Liver (tissue), 9 donors: ENCODE measurements around the gene ZBTB7B. TPM values are rescaled to one million over a fixed set of nuclear protein-coding genes. Genes with fewer than 3 reads are reported as not detected.

Source experiments
- DNase-seq: peaks from one replicate; pipeline ENCODE4 v3.0.0-alpha.2; 2017; ENCODE audit warnings: low spot score
- H3K27ac ChIP-seq, 2 donors: one replicate each; pipeline ENCODE4 v1.7.0; 2013; ENCODE audit warnings: inconsistent platforms in 2 of 2, low read length in 2 of 2, control low read depth in 1 of 2, low read depth in 1 of 2, mild to moderate bottlenecking in 1 of 2
- H3K27me3 ChIP-seq, 4 donors: one replicate each; pipeline versions ENCODE4 v1.6.1 to v1.7.0; 2013; ENCODE audit warnings: low read length in 3 of 4, inconsistent platforms in 1 of 4, mild to moderate bottlenecking in 1 of 4, moderate library complexity in 1 of 4; ENCODE audit not compliant: control insufficient read depth in 4 of 4, insufficient read depth in 4 of 4
- H3K36me3 ChIP-seq, 4 donors: one replicate each; pipeline versions ENCODE4 v1.6.1 to v1.7.0; 2013; ENCODE audit warnings: low read length in 3 of 4, mild to moderate bottlenecking in 3 of 4, low read depth in 1 of 4, moderate library complexity in 1 of 4; ENCODE audit not compliant: control insufficient read depth in 4 of 4, insufficient read depth in 3 of 4
- H3K4me1 ChIP-seq, 4 donors: one replicate each; pipeline versions ENCODE4 v1.6.1 to v1.7.0; 2013; ENCODE audit warnings: low read length in 3 of 4, mild to moderate bottlenecking in 3 of 4, moderate library complexity in 1 of 4; ENCODE audit not compliant: control insufficient read depth in 4 of 4, insufficient read depth in 4 of 4
- H3K4me3 ChIP-seq, 3 donors: one replicate each; pipeline versions ENCODE4 v1.6.1 to v1.7.0; 2013; ENCODE audit warnings: low read length in 3 of 3, control low read depth in 1 of 3, low read depth in 1 of 3, mild to moderate bottlenecking in 1 of 3
- H3K9ac ChIP-seq, 2 donors: one replicate each; pipeline ENCODE4 v1.7.0; 2013; ENCODE audit warnings: low read length in 2 of 2, mild to moderate bottlenecking in 2 of 2, moderate library complexity in 2 of 2, control low read depth in 1 of 2, low read depth in 1 of 2
- H3K9me3 ChIP-seq, 4 donors: one replicate each; pipeline versions ENCODE4 v1.6.1 to v1.7.0; 2013; ENCODE audit warnings: low read length in 3 of 4; ENCODE audit not compliant: control insufficient read depth in 4 of 4
- EGR1 ChIP-seq, 2 donors: IDR thresholded peaks; 2 replicates each; pipeline ENCODE4 v1.6.1; 2016 to 2018; ENCODE audit warnings: antibody characterized with exemption in 2 of 2, low read depth in 2 of 2
- FOXA1 ChIP-seq: IDR thresholded peaks from 2 replicates; pipeline ENCODE4 v1.6.1; 2016; ENCODE audit warnings: antibody characterized with exemption
- FOXA2 ChIP-seq: IDR thresholded peaks from 2 replicates; pipeline ENCODE4 v1.6.1; 2016; ENCODE audit warnings: antibody characterized with exemption
- GABPA ChIP-seq, 2 donors: IDR thresholded peaks in 1 of 2; conservative IDR thresholded peaks in 1 of 2; 2 replicates each; pipeline ENCODE4 v1.6.1; 2016; ENCODE audit warnings: antibody characterized with exemption in 2 of 2, mild to moderate bottlenecking in 1 of 2, moderate library complexity in 1 of 2
- HNF4A ChIP-seq, 2 donors: conservative IDR thresholded peaks; 2 replicates each; pipeline ENCODE4 v1.6.1; 2016; ENCODE audit warnings: antibody characterized with exemption in 2 of 2, mild to moderate bottlenecking in 2 of 2
- HNF4G ChIP-seq: IDR thresholded peaks from 2 replicates; pipeline ENCODE4 v1.6.1; 2016; ENCODE audit warnings: antibody characterized with exemption
- JUND ChIP-seq, 2 donors: IDR thresholded peaks; 2 replicates each; pipeline ENCODE4 v1.6.1; 2016; ENCODE audit warnings: antibody characterized with exemption in 2 of 2
- NR2F2 ChIP-seq: IDR thresholded peaks from 2 replicates; pipeline ENCODE4 v1.6.1; 2016; ENCODE audit warnings: antibody characterized with exemption
- RAD21 ChIP-seq, 2 donors: IDR thresholded peaks; 2 replicates each; pipeline ENCODE4 v1.6.1; 2016; ENCODE audit warnings: antibody characterized with exemption in 2 of 2, mild to moderate bottlenecking in 2 of 2
- RXRA ChIP-seq, 2 donors: IDR thresholded peaks; 2 replicates each; pipeline ENCODE4 v1.6.1; 2017 to 2018; ENCODE audit warnings: antibody characterized with exemption in 2 of 2, mild to moderate bottlenecking in 1 of 2
- SP1 ChIP-seq: IDR thresholded peaks from 2 replicates; pipeline ENCODE4 v1.6.1; 2018; ENCODE audit warnings: antibody characterized with exemption, mild to moderate bottlenecking
- TAF1 ChIP-seq: conservative IDR thresholded peaks from 2 replicates; pipeline ENCODE4 v1.6.1; 2016; ENCODE audit warnings: antibody characterized with exemption, mild to moderate bottlenecking
- YY1 ChIP-seq: IDR thresholded peaks from 2 replicates; pipeline ENCODE4 v1.6.1; 2016; ENCODE audit warnings: antibody characterized with exemption, mild to moderate bottlenecking
- WGBS: extraction: QIAGEN DNeasy Blood & Tissue Kit; methylation state at CpG from one replicate; pipeline ENCODE4 v1.1.7; 2013; 5-methylcytosine and 5-hydroxymethylcytosine counted together
- polyA plus RNA-seq, 2 donors: library from polyadenylated mRNA; stranded (reverse) in 1 of 2; unstranded in 1 of 2; fragments of 200-250 nt in 1 of 2; fragments of >200 nt in 1 of 2; fragmentation: Nextera tagmentation in 1 of 2; extraction: Ambion mirVana in 1 of 2; gene quantifications; one replicate each; pipeline versions ENCODE4 v1.2.1 to v1.2.3, GENCODE V29; 2013 to 2015
- total RNA-seq, 2 donors: library from RNA; depleted of rRNA; stranded (reverse); fragments of >200 nt; gene quantifications; one replicate each; pipeline ENCODE4 v1.2.3, GENCODE V29; 2014
- TF ChIP-seq, protein P1 (sequence below): IDR thresholded peaks from 2 replicates; pipeline ENCODE4 v1.6.1; 2016; ENCODE audit warnings: antibody characterized with exemption
- TF ChIP-seq, protein P2 (sequence below): IDR thresholded peaks from 2 replicates; pipeline ENCODE4 v1.6.1; 2016; ENCODE audit warnings: antibody characterized with exemption, mild to moderate bottlenecking
- TF ChIP-seq, protein P3 (sequence below): IDR thresholded peaks from 2 replicates; pipeline ENCODE4 v1.6.1; 2016; ENCODE audit warnings: antibody characterized with exemption
- TF ChIP-seq, protein P4 (sequence below): IDR thresholded peaks from 2 replicates; pipeline ENCODE4 v1.6.1; 2016; ENCODE audit warnings: antibody characterized with exemption
- TF ChIP-seq, protein P5 (sequence below): fragments of 150-350 bp; IDR thresholded peaks from 2 replicates; pipeline ENCODE4 v1.5.1; 2017; ENCODE audit warnings: improper control_type of control experiment, low read depth, low read length; ENCODE audit not compliant: missing input control
- donor health status: healthy.
- donor health status: healthy.
- donor health status: healthy.
- donor health status: healthy.
- donor health status: healthy.

ZBTB7B gene
- total and polyA plus RNA-seq, 4 donors: 7.0 to 50.2 (median 21.1) TPM

DNA sequence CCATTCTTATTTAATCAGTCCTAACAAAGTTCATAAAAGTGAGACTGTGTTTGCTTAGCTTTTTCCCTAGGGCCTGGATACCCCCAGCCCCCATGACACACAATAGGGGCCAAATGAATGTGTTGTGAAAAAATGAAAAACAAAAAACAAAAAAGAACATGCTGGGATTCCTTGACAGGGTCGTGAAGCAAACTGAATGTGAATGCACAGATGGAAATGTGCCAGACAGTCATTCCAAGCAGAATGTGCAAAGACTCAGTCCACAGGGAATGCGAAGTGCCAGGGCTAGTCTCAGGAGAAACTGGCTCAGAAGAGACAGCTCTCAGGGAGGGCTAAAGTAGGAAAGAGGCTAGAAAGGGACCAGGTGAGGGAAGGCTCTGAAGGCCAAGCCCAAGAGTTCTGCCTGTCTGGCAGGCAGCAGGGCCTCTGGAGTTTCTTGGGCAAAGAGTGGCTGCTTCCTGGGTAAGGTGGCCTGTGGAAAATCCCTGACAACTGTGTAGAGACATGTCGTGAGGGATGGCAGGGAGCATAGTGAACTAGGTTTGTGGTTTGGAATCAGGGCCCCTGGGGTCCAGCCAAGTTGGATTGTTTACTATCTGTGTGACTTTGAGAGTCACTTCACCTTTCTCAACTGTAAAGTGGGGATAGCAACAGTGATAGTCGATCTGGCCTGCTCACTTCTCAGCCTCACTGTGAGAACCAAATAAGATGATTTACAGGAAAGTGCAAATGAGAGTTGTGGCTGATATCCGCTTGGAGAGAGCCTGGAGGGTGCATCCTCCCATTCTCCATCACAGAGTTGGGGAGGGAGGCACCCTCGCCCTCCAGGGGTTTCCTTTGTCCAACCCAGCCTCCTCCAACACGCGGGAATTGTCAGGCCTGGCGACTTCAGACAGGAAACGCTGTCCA, 47.3 kb downstream of the ZBTB7B start:
- 18% methylated on average over 10 of the region's 10 CpGs for WGBS
- no peak for DNase-seq

More for the DNA sequence above, 47.3 kb downstream of the ZBTB7B start:
- Histone ChIP-seq H3K27ac (peak overlapping the region; percentile 70 to 91), H3K36me3 (no peaks in the 10 kb centered on the region), H3K9ac (peak overlapping the region; percentile 6 to 35), H3K9me3 (no peaks in the 10 kb centered on the region), H3K4me1 (peaks cover 9 to 57% (median 32%) of the 10 kb centered on the region in 4 donors), H3K27me3 (no peaks in the 10 kb centered on the region), H3K4me3 (peak overlapping the region in 2 of 3 donors; percentile 4 to 75)
- no peak for TF ChIP-seq EGR1 (IDR thresholded peaks at IDR 0.05; ENCODE audit: low read depth in 2 of 2)
- TF ChIP-seq NR2F2: no peak
- no peak for TF ChIP-seq SP1
- no peak for TF ChIP-seq JUND (IDR thresholded peaks at IDR 0.05)
- TF ChIP-seq, protein P1, sequence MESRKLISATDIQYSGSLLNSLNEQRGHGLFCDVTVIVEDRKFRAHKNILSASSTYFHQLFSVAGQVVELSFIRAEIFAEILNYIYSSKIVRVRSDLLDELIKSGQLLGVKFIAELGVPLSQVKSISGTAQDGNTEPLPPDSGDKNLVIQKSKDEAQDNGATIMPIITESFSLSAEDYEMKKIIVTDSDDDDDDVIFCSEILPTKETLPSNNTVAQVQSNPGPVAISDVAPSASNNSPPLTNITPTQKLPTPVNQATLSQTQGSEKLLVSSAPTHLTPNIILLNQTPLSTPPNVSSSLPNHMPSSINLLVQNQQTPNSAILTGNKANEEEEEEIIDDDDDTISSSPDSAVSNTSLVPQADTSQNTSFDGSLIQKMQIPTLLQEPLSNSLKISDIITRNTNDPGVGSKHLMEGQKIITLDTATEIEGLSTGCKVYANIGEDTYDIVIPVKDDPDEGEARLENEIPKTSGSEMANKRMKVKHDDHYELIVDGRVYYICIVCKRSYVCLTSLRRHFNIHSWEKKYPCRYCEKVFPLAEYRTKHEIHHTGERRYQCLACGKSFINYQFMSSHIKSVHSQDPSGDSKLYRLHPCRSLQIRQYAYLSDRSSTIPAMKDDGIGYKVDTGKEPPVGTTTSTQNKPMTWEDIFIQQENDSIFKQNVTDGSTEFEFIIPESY: no peak
- TF ChIP-seq RXRA (IDR thresholded peaks at IDR 0.05): no peak
- TF ChIP-seq, protein P2, sequence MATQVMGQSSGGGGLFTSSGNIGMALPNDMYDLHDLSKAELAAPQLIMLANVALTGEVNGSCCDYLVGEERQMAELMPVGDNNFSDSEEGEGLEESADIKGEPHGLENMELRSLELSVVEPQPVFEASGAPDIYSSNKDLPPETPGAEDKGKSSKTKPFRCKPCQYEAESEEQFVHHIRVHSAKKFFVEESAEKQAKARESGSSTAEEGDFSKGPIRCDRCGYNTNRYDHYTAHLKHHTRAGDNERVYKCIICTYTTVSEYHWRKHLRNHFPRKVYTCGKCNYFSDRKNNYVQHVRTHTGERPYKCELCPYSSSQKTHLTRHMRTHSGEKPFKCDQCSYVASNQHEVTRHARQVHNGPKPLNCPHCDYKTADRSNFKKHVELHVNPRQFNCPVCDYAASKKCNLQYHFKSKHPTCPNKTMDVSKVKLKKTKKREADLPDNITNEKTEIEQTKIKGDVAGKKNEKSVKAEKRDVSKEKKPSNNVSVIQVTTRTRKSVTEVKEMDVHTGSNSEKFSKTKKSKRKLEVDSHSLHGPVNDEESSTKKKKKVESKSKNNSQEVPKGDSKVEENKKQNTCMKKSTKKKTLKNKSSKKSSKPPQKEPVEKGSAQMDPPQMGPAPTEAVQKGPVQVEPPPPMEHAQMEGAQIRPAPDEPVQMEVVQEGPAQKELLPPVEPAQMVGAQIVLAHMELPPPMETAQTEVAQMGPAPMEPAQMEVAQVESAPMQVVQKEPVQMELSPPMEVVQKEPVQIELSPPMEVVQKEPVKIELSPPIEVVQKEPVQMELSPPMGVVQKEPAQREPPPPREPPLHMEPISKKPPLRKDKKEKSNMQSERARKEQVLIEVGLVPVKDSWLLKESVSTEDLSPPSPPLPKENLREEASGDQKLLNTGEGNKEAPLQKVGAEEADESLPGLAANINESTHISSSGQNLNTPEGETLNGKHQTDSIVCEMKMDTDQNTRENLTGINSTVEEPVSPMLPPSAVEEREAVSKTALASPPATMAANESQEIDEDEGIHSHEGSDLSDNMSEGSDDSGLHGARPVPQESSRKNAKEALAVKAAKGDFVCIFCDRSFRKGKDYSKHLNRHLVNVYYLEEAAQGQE: no peak
- no peak for TF ChIP-seq TAF1
- TF ChIP-seq, protein P3, sequence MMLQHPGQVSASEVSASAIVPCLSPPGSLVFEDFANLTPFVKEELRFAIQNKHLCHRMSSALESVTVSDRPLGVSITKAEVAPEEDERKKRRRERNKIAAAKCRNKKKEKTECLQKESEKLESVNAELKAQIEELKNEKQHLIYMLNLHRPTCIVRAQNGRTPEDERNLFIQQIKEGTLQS: no peak
- TF ChIP-seq YY1: no peak
- TF ChIP-seq, protein P4, sequence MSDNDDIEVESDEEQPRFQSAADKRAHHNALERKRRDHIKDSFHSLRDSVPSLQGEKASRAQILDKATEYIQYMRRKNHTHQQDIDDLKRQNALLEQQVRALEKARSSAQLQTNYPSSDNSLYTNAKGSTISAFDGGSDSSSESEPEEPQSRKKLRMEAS: no peak
- no peak for TF ChIP-seq GABPA (IDR thresholded peaks at IDR 0.05 in 1 of 2, conservative IDR thresholded peaks at IDR 0.05 in 1 of 2)
- no peak for TF ChIP-seq RAD21 (IDR thresholded peaks at IDR 0.05)
- TF ChIP-seq FOXA1: no peak
- no peak for TF ChIP-seq HNF4G
- no peak for TF ChIP-seq FOXA2
- TF ChIP-seq HNF4A (conservative IDR thresholded peaks at IDR 0.05): no peak
- TF ChIP-seq, protein P5, sequence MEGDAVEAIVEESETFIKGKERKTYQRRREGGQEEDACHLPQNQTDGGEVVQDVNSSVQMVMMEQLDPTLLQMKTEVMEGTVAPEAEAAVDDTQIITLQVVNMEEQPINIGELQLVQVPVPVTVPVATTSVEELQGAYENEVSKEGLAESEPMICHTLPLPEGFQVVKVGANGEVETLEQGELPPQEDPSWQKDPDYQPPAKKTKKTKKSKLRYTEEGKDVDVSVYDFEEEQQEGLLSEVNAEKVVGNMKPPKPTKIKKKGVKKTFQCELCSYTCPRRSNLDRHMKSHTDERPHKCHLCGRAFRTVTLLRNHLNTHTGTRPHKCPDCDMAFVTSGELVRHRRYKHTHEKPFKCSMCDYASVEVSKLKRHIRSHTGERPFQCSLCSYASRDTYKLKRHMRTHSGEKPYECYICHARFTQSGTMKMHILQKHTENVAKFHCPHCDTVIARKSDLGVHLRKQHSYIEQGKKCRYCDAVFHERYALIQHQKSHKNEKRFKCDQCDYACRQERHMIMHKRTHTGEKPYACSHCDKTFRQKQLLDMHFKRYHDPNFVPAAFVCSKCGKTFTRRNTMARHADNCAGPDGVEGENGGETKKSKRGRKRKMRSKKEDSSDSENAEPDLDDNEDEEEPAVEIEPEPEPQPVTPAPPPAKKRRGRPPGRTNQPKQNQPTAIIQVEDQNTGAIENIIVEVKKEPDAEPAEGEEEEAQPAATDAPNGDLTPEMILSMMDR: no peak
